ENCODE data around the gene NNAT. TPM values are rescaled to one million over a fixed set of nuclear protein-coding genes. Genes with fewer than 3 reads are reported as not detected.

The NNAT gene
- total and polyA plus RNA-seq, 2 experiments from 2014 or later: 1.1 to 4.2 TPM

DNA sequence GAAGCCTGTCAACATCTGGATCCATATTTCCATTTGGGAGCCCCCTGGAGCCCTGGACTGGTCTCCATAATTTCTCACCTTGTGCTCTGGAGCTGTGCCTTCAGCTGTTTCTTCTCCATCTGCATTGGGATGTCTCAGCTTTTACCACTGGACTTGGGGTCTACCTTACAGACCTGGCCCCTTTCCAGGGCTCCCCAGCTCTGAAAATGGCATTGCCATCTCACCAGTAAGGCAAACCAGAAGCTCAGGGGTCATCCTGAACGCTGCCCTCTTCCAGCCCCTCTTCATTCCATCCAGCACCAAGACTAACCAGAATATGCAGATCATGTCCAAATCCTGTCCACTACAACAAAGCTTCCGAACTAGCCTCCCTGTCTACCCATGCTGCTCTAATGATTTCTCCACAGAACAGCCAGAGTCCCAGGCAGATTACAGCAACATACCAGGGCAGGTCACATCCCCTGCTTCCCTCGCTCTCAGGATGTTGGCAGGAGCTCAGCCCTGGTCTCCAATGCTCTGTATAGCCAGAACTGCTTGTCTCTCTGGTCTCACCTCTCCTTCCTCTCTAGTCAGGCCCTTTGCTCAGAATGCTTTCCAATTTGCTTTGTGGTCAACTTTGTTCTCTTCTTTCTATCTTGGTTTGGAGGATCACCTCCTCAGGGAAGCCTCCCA lies 17.7 kb upstream of the NNAT start:
- Histone ChIP-seq H3K4me3 (no peak overlapping the region), H3K9me3 (ENCODE audit: low read depth) (no peaks in the 10 kb centered on the region), H3K27ac (no peak overlapping the region), H3K36me3 (no peaks in the 10 kb centered on the region), H3K4me1 (ENCODE audit: low read depth) (peaks cover 6% of the 10 kb centered on the region), H3K27me3 (no peaks in the 10 kb centered on the region)
- DNase-seq (ENCODE audit: low read depth in 1 of 2, low spot score in 1 of 2): no peak
- no peak for TF ChIP-seq CTCF (IDR thresholded peaks at IDR 0.05; ENCODE audit: low read depth, low read length)

DNA sequence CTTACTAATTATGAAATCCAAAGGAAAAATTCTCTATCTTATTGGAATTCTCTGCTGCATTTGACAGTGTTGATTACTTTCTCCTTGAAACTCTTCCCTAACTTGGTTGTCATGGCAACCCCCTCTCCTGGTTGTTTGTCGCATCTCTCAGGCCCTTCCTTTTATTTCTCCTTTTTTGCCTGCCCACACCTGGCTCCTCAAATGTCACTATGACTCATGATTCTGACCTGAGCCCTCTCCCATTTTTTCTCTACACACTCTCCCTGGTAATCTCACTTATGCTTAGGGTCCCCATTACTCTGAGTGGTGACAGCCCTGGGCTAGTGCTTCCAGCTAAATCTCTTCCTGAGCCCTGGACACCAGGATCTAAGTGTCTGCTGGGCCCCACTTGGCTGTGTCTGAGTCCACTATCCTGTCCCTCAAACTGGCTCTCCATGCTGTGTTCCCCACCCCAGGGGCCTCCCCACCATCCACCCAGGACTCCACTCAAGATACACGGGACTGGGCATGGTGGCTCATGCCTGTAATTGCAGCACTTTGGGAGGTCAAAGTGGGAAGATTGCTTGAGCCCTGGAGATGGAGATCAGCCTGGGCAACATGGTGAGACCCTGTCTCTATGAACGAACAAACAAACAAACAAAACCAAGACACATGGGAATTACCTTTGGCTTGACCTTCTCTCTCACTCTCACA lies 16.5 kb upstream of the NNAT start:
- Histone ChIP-seq H3K27me3 (no peaks in the 10 kb centered on the region), H3K9me3 (ENCODE audit: low read depth) (no peaks in the 10 kb centered on the region), H3K4me1 (ENCODE audit: low read depth) (peaks cover 6% of the 10 kb centered on the region), H3K36me3 (peaks cover 2% of the 10 kb centered on the region), H3K4me3 (no peak overlapping the region), H3K27ac (no peak overlapping the region)
- no peak for DNase-seq (ENCODE audit: low read depth in 1 of 2, low spot score in 1 of 2)
- TF ChIP-seq CTCF (IDR thresholded peaks at IDR 0.05; ENCODE audit: low read depth, low read length): no peak

DNA sequence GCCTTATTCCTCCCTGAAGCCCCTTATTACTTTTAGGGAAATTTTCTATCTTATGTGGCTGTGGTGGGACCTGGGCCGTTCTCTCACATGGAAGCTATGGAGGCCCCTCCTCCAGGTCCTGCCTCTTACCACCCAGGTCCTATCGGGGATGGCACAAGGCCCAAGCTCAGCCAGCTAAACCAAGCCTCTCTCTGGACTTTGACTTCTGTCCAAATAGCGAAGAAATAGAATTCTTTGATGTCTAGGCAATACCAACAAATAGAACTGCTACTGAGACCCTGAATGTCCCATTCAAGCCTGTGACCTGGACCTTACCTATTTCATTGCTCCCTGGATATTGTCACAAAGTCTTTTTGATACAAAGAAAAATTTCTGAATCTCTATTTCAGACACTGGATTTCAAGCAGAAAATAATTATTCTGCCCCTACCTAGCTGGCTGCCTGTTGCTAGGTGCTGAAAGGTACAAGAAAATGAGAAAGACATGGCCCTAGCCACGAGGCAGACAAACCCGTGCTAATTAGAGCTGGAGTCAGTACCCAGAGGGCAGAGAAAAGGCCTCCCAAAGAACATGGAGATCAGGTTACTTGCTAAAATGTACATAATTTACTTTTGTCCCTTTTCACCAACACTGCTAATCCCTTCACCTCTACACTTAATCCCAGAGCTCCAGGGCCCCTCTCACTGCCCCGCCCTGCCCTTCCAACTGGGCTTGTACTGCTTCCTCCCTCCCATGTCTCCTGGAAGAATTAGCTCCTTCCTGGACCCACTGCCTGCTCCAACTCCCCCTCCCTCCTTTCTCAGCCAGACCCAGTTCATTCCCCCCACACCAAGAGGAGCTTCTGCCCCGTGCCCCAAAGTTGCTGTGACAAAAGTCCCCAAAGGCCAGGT lies 15.5 kb upstream of the NNAT start:
- H3K4me3 ChIP-seq: no peak overlapping the region
- peaks cover 2% of the 10 kb centered on the region for H3K36me3 ChIP-seq
- TF ChIP-seq CTCF (IDR thresholded peaks at IDR 0.05; ENCODE audit: low read depth, low read length): no peak
- no peaks in the 10 kb centered on the region for H3K27me3 ChIP-seq
- no peak for DNase-seq (ENCODE audit: low read depth in 1 of 2, low spot score in 1 of 2)
- no peak overlapping the region for H3K27ac ChIP-seq
- peaks cover 6% of the 10 kb centered on the region for H3K4me1 ChIP-seq (ENCODE audit: low read depth)
- H3K9me3 ChIP-seq (ENCODE audit: low read depth): no peaks in the 10 kb centered on the region

GRCh38 chr20:37506152-37506725 lies 14.8 kb upstream of the NNAT start:
- no peak overlapping the region for H3K27ac ChIP-seq
- no peak for TF ChIP-seq CTCF (IDR thresholded peaks at IDR 0.05; ENCODE audit: low read depth, low read length)
- H3K27me3 ChIP-seq: no peaks in the 10 kb centered on the region
- peaks cover 2% of the 10 kb centered on the region for H3K36me3 ChIP-seq
- H3K4me3 ChIP-seq: no peak overlapping the region
- peaks cover 6% of the 10 kb centered on the region for H3K4me1 ChIP-seq (ENCODE audit: low read depth)
- no peaks in the 10 kb centered on the region for H3K9me3 ChIP-seq (ENCODE audit: low read depth)
- no peak for DNase-seq (ENCODE audit: low read depth in 1 of 2, low spot score in 1 of 2)

- H3K4me1 ChIP-seq (ENCODE audit: low read depth): peaks cover 4% of the 10 kb centered on the region
Observed at GRCh38 chr20:37510226-37510625, 10.8 kb upstream of the NNAT start.

More at GRCh38 chr20:37510226-37510625, 10.8 kb upstream of the NNAT start:
- TF ChIP-seq CTCF (IDR thresholded peaks at IDR 0.05; ENCODE audit: low read depth, low read length): no peak
- no peak for DNase-seq (ENCODE audit: low read depth in 1 of 2, low spot score in 1 of 2)
- Histone ChIP-seq H3K27me3 (no peaks in the 10 kb centered on the region), H3K4me3 (no peak overlapping the region), H3K27ac (no peak overlapping the region), H3K36me3 (peaks cover 12% of the 10 kb centered on the region), H3K9me3 (ENCODE audit: low read depth) (no peaks in the 10 kb centered on the region)
